ENCODE data around the gene NPBWR2. TPM values are rescaled to one million over a fixed set of nuclear protein-coding genes. Genes with fewer than 3 reads are reported as not detected.

Gene NPBWR2
- total RNA-seq, 1 experiment from 2014 or later: not detected

DNA sequence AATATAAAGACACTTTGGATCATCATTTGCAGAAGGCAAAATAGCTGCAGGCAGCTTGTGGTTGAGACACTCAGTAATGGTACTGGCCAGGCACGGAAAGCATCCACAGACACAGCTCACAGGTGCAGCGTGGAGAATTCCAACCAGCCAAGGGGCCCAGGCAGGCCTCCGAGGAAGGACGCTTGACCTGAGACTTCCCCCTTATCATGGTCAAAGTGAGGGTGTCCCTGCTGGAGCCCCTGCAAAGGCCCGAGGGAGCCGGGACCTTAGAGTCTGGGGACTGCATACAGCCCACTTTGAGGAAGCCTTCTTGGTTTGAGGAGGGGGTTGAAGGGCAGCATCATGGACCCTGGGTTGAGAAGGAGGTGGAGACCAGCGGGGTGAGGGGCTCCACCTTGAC, 41.8 kb upstream of the NPBWR2 start:
- Histone ChIP-seq H3K36me3 (ENCODE audit: control insufficient read depth, insufficient read depth, low read length) (no peaks in the 10 kb centered on the region), H3K27ac (ENCODE audit: low read length) (no peak overlapping the region), H3K9me3 (ENCODE audit: control insufficient read depth, insufficient read depth, low read depth, low read length) (no peaks in the 10 kb centered on the region), H3K4me1 (ENCODE audit: control insufficient read depth, insufficient read depth, low read length) (no peaks in the 10 kb centered on the region), H3K27me3 (ENCODE audit: control insufficient read depth, insufficient read depth, low read length) (no peaks in the 10 kb centered on the region), H3K4me3 (ENCODE audit: low read depth in 2 of 2, low read length in 2 of 2) (no peak overlapping the region)
- no TSS peak for BruUV-seq (replicated peaks)
- DNase-seq (ENCODE audit: low read depth, low spot score): no peak
- CTCF ChIA-PET: no interaction called here
- no peak for ATAC-seq
- POLR2A ChIA-PET: no interaction called here
- in situ Hi-C loops (cut with HindIII; ENCODE audit: low pct_unique_long_range_greater_than_20kb, low sequenced_read_pairs): no loop called here
- TF ChIP-seq REST (IDR thresholded peaks at IDR 0.05; ENCODE audit: insufficient read depth in 1 of 2, low read depth in 2 of 2, low read length in 1 of 2) (no peak), POLR2AphosphoS5 (IDR thresholded peaks at IDR 0.05; ENCODE audit: low read depth, low read length) (no peak), SIN3A (IDR thresholded peaks at IDR 0.05; ENCODE audit: borderline replicate concordance, insufficient read depth, low read depth, low read length) (no peak), TCF7L2 (IDR thresholded peaks at IDR 0.05; ENCODE audit: low read depth, low read length) (no peak)
- TF ChIP-seq, protein P1, sequence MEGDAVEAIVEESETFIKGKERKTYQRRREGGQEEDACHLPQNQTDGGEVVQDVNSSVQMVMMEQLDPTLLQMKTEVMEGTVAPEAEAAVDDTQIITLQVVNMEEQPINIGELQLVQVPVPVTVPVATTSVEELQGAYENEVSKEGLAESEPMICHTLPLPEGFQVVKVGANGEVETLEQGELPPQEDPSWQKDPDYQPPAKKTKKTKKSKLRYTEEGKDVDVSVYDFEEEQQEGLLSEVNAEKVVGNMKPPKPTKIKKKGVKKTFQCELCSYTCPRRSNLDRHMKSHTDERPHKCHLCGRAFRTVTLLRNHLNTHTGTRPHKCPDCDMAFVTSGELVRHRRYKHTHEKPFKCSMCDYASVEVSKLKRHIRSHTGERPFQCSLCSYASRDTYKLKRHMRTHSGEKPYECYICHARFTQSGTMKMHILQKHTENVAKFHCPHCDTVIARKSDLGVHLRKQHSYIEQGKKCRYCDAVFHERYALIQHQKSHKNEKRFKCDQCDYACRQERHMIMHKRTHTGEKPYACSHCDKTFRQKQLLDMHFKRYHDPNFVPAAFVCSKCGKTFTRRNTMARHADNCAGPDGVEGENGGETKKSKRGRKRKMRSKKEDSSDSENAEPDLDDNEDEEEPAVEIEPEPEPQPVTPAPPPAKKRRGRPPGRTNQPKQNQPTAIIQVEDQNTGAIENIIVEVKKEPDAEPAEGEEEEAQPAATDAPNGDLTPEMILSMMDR (IDR thresholded peaks at IDR 0.05): no peak
- intact Hi-C loops (cut with micrococcal nuclease; ENCODE audit: unreplicated experiment): no loop called here

DNA sequence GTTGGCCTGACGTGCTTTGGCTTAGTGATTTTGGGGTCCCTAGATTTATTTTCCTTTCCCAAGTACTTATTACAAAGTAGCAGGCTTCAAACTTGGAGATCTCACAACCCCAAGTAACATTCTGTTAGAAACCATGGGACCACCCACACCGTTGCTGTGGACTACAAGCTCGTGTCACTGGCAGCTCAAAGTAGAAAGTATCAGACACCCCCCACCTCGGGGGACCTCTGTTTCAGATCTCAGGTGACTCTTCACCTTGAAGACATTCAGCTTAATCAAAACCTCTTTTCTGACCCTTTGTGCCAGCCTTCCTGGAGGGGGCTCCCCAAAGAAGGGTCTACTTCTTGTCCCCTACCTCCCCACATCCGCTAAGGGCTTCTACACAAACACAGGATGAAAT, 41.2 kb upstream of the NPBWR2 start:
- POLR2A ChIA-PET: no interaction called here

More for the DNA sequence above, 41.2 kb upstream of the NPBWR2 start:
- no peak for TF ChIP-seq TCF7L2 (IDR thresholded peaks at IDR 0.05; ENCODE audit: low read depth, low read length)
- TF ChIP-seq, protein P1 (IDR thresholded peaks at IDR 0.05): no peak
- no peak for TF ChIP-seq SIN3A (IDR thresholded peaks at IDR 0.05; ENCODE audit: borderline replicate concordance, insufficient read depth, low read depth, low read length)
- TF ChIP-seq REST (IDR thresholded peaks at IDR 0.05; ENCODE audit: insufficient read depth in 1 of 2, low read depth in 2 of 2, low read length in 1 of 2): no peak
- TF ChIP-seq POLR2AphosphoS5 (IDR thresholded peaks at IDR 0.05; ENCODE audit: low read depth, low read length): no peak
- in situ Hi-C loops (cut with HindIII; ENCODE audit: low pct_unique_long_range_greater_than_20kb, low sequenced_read_pairs) (no loop called here), intact Hi-C loops (cut with micrococcal nuclease; ENCODE audit: unreplicated experiment) (no loop called here)
- Histone ChIP-seq H3K9me3 (ENCODE audit: control insufficient read depth, insufficient read depth, low read depth, low read length) (no peaks in the 10 kb centered on the region), H3K4me3 (ENCODE audit: low read depth in 2 of 2, low read length in 2 of 2) (no peak overlapping the region), H3K36me3 (ENCODE audit: control insufficient read depth, insufficient read depth, low read length) (no peaks in the 10 kb centered on the region), H3K27ac (ENCODE audit: low read length) (no peak overlapping the region), H3K27me3 (ENCODE audit: control insufficient read depth, insufficient read depth, low read length) (no peaks in the 10 kb centered on the region), H3K4me1 (ENCODE audit: control insufficient read depth, insufficient read depth, low read length) (no peaks in the 10 kb centered on the region)
- ATAC-seq (no peak), DNase-seq (ENCODE audit: low read depth, low spot score) (no peak)
- no TSS peak for BruUV-seq (replicated peaks)
- CTCF ChIA-PET: no interaction called here
